Measurements from ENCODE around the gene C19orf47. TPM values are rescaled to one million over a fixed set of nuclear protein-coding genes. Genes with fewer than 3 reads are reported as not detected.

The C19orf47 gene
- total RNA-seq, 4 donors from 2014 or later, result 7.6 to 11.9 (median 8.3) TPM

DNA sequence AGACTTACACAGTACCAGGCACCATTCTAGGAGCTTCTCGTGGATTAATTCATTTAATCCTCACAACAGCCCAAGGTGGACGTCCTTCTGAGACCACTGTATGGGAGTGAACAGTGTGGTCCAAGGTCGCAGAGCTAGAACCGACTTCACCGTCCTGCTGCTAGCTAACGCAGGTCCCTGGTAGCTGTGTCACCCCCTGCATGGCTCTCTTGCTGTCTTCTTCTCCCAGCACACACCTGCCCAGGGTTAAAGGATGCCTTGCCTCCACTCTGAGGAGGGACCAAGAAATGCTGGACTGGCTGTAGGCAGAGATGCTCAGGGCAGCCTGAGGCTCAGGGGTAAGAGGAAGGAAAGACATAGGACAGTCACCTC lies 66.0 kb downstream of the C19orf47 start:
- TF ChIP-seq, protein P1, sequence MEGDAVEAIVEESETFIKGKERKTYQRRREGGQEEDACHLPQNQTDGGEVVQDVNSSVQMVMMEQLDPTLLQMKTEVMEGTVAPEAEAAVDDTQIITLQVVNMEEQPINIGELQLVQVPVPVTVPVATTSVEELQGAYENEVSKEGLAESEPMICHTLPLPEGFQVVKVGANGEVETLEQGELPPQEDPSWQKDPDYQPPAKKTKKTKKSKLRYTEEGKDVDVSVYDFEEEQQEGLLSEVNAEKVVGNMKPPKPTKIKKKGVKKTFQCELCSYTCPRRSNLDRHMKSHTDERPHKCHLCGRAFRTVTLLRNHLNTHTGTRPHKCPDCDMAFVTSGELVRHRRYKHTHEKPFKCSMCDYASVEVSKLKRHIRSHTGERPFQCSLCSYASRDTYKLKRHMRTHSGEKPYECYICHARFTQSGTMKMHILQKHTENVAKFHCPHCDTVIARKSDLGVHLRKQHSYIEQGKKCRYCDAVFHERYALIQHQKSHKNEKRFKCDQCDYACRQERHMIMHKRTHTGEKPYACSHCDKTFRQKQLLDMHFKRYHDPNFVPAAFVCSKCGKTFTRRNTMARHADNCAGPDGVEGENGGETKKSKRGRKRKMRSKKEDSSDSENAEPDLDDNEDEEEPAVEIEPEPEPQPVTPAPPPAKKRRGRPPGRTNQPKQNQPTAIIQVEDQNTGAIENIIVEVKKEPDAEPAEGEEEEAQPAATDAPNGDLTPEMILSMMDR (IDR thresholded peaks at IDR 0.05), result no peak
- DNase-seq (ENCODE audit: low spot score), result no peak

DNA sequence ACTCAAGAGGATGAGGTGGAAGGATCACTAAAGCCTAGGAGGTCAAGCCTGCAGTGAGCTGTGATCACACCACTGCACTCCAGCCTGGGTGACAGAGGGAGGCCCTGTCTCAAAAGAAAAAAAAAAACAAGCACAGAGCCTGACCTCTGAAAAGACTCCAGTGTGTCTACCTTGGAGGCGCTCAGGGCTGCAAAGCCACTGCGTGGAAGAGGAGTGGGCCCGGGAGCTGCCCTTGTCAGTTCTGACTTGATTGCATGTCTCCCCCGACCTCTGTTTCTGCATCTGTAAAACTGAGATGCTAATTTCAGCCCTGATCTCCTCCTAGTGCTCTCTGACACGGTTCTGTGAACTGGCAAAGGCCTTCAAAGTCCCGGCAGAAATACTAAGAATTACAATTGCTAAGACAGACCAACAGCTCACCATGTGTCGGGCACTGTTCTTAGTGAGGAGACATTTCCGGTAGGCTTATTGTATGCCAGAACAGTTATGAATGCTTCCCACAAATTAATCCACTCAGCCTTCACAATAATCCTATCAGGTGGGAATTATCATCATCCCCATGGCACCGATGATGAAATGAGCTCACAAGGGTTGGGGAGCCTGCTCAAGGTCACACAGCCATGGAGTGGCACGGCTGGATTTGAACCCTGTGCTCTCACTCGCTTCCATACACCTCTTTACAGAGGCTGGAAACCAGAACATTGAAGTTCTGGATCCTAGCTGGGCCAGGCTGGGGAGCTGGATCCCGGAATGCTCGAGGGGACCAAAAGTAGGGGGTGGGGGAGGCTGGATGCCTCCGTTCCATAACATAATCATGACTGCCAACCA lies 66.6 kb downstream of the C19orf47 start:
- TF ChIP-seq, protein P1 (IDR thresholded peaks at IDR 0.05), result no peak
- DNase-seq (ENCODE audit: low spot score), result no peak
- no peak for ATAC-seq (ENCODE audit: low FRiP score)

More for the DNA sequence above, 66.0 kb downstream of the C19orf47 start:
- no peak for ATAC-seq (ENCODE audit: low FRiP score)

DNA sequence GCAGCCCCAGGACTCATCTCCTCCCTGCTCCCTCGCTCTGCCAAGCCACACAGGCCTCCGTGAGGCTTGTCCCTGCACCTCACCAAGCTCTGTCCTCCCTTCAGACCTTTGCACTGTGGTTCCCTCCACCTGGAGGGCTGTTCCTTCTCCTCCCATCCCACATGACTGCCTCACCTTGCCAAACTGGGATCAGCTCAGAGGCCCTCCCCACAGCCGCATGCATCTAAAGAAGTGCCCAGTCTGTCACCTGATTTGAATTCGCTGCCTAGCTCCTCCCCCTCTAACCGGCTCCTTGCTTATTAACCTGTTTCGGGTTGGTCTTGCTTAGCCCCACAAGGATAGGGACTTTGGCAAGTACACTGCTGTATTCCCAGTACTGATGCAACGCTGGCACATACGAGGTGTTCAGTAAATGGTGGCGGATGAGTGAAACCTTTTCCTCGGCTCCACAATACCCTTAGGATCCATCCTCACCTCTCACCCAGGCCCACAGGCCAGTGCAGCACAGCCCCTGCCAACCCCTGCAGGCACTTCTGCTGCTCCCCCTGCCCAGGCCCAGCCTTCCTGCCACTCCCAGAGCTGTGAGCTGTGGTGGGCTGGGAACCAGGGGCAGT lies 67.5 kb downstream of the C19orf47 start:
- TF ChIP-seq, protein P1 (IDR thresholded peaks at IDR 0.05), result no peak
- ATAC-seq (ENCODE audit: low FRiP score), result no peak
- DNase-seq (ENCODE audit: low spot score), result no peak

DNA sequence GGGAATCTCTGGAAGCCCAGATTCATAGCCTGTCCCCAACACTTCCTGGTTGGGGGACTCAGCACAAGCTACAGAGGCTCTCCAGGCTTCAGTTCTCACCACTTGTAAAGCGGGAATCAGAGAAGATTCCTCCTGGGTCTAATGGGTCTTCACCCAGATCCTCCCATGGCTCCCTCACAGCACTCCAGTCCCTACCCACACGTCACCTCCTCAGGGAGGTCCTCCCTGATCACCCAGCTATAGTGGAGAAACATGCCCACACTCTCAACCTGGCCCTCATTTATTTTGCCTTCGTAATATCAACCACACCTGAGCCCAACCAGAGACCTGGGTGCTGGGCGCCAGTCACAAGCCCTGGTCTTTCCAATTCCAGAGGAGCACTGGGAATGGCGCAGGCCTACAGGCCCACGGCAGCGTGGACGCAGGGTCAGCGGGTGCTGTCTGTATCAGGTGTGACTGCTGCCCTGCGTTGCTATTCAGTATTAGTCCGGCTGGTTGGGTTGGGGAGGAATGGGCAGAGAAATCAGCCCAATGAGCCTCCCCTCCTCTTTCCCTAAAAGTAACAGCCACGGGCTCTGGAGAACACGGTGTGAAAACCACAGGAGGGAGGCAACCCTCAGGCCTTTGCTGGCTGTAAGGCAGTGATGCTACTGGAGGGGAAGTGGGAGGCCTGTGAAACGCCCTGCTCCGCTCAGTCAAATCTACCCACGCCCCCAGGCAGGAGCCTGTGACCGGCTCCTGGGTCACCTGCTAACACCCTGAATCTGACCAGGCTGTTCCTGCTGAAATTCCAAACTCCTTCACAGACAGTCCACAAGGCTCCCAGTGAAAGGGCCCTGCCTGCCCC lies 68.2 kb downstream of the C19orf47 start:
- TF ChIP-seq, protein P1 (IDR thresholded peaks at IDR 0.05), result no peak
- ATAC-seq (ENCODE audit: low FRiP score), result no peak
- DNase-seq (ENCODE audit: low spot score), result no peak

DNA sequence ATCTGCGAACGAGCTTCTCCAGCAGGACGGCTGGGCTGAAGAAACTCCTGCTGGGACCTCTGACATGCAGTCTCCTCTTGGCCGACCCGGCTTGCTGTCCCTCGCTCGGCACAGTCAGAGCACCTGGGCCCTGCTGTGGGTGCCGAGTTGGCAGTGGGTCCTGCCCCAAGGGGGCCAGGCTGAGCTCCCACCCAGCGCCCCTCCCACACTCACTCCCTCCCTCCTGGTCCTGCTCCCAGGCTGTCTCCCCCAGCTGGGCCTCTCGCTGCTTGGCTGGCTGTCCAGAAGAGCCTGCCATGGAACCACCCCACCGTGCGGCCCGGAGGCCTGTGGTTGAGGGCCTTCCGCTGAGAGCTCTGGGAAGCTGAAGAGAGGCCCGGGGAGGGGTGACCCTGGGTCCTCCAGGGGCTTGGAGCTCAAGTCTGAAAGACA lies 69.1 kb downstream of the C19orf47 start:
- TF ChIP-seq, protein P1 (IDR thresholded peaks at IDR 0.05), result no peak
- DNase-seq (ENCODE audit: low spot score) (no peak), ATAC-seq (ENCODE audit: low FRiP score) (peak; percentile 28)

DNA sequence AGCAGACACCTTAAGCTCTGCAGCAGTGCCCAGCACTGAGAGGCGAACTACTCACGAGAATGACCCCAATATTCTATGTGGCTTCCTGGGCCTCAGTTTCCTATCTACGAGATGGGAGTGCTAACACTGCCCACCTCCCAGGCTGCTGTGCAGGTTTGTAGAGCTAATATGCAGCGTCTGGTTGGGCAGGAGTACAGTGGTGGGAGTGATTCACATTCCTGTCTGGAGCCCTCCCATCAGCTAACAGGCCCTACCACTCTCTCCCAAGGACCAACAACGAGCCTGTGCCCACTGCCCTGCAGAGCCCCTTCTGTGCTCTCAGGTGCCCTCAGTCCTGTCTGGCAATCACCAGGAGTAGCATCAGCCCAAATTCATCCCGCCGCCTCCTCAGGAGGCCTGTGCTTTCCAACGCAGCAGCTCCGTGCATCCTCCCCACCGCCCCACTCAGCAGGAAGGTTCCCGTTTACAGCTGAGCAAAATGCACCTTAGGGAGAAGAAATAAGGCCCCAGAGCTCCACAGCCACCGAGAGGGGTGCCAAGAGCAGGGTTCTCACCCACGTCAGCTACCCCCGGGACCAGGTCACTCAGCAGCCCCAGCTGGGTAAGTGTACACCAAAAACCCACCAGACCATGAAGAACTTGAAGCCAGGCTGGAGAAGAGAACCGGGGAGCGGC lies 69.7 kb downstream of the C19orf47 start:
- TF ChIP-seq, protein P1 (IDR thresholded peaks at IDR 0.05), result no peak
- ATAC-seq (ENCODE audit: low FRiP score), result no peak
- no peak for DNase-seq (ENCODE audit: low spot score)

Data from omental fat pad (tissue), 4 donors.